H9 (cell line): ENCODE results near the gene SLFN5. TPM values are rescaled to one million over a fixed set of nuclear protein-coding genes. Genes with fewer than 3 reads are reported as not detected.
"Not testable (repeated sequence)": the region's sequence is repeated elsewhere in the genome, so short reads cannot be mapped to it uniquely, and the experiment has no call there.

Source experiments
- DNase-seq: peaks from one replicate; pipeline ENCODE4 v3.0.0-alpha.2; 2017
- H2AFZ ChIP-seq: one replicate; pipeline ENCODE4 v1.6.1; 2013; ENCODE audit warnings: mild to moderate bottlenecking, low read length, control low read depth, moderate library complexity
- H2AK5ac ChIP-seq: 2 replicates; pipeline ENCODE4 v1.6.1; 2013; ENCODE audit warnings: low read length, control low read depth, mixed read lengths; ENCODE audit not compliant: insufficient read length
- H2BK120ac ChIP-seq: one replicate; pipeline ENCODE4 v1.6.1; 2013; ENCODE audit warnings: low read depth, mild to moderate bottlenecking, low read length, control low read depth, inconsistent platforms; ENCODE audit not compliant: poor library complexity, severe bottlenecking
- H2BK12ac ChIP-seq: 2 replicates; pipeline ENCODE4 v1.6.1; 2013; ENCODE audit warnings: low read length, control low read depth, mixed read lengths, low read depth; ENCODE audit not compliant: insufficient read length
- H2BK15ac ChIP-seq: 2 replicates; pipeline ENCODE4 v1.6.1; 2013; ENCODE audit warnings: low read depth, low read length, control low read depth
- H2BK20ac ChIP-seq: one replicate; pipeline ENCODE4 v1.6.1; 2013; ENCODE audit warnings: low read depth, mild to moderate bottlenecking, low read length, control low read depth, inconsistent platforms; ENCODE audit not compliant: poor library complexity, severe bottlenecking
- H2BK5ac ChIP-seq: 2 replicates; pipeline ENCODE4 v1.6.1; 2013; ENCODE audit warnings: low read length, control low read depth, mixed read lengths; ENCODE audit not compliant: insufficient read length
- H3K14ac ChIP-seq: 2 replicates; pipeline ENCODE4 v1.6.1; 2013; ENCODE audit warnings: low read length, control low read depth; ENCODE audit not compliant: insufficient read depth
- H3K18ac ChIP-seq: 2 replicates; pipeline ENCODE4 v1.6.1; 2013; ENCODE audit warnings: low read depth, mild to moderate bottlenecking, mixed read lengths, low read length, control low read depth; ENCODE audit not compliant: insufficient read length
- H3K23ac ChIP-seq: 2 replicates; pipeline ENCODE4 v1.6.1; 2013; ENCODE audit warnings: low read length, control low read depth, mixed read lengths, low read depth; ENCODE audit not compliant: insufficient read length
- H3K23me2 ChIP-seq: 2 replicates; pipeline ENCODE4 v1.6.1; 2013; ENCODE audit warnings: low read depth, mild to moderate bottlenecking, mixed read lengths, low read length, control low read depth; ENCODE audit not compliant: insufficient read length, poor library complexity, severe bottlenecking
- H3K27ac ChIP-seq: 2 replicates; pipeline ENCODE4 v1.5.1; 2013; ENCODE audit warnings: low read length, control low read depth, mixed read lengths, low read depth; ENCODE audit not compliant: insufficient read length
- H3K27me3 ChIP-seq: 2 replicates; pipeline ENCODE4 v1.6.1; 2013; ENCODE audit warnings: low read length, control low read depth, inconsistent platforms; ENCODE audit not compliant: insufficient read depth
- H3K4ac ChIP-seq: 2 replicates; pipeline ENCODE4 v1.6.1; 2013; ENCODE audit warnings: low read depth, mild to moderate bottlenecking, control low read depth, inconsistent platforms, low read length, moderate library complexity
- H3K4me1 ChIP-seq: 2 replicates; pipeline ENCODE4 v1.6.1; 2013; ENCODE audit warnings: low read length, control low read depth, inconsistent platforms; ENCODE audit not compliant: insufficient read depth
- H3K4me2 ChIP-seq: 2 replicates; pipeline ENCODE4 v1.6.1; 2013; ENCODE audit warnings: low read length, control low read depth, mixed read lengths; ENCODE audit not compliant: insufficient read length, insufficient read depth
- H3K56ac ChIP-seq: 2 replicates; pipeline ENCODE4 v1.6.1; 2013; ENCODE audit warnings: low read depth, mild to moderate bottlenecking, mixed read lengths, low read length, control low read depth; ENCODE audit not compliant: insufficient read length
- H3K79me1 ChIP-seq: 2 replicates; pipeline ENCODE4 v1.6.1; 2013; ENCODE audit warnings: low read depth, mild to moderate bottlenecking, moderate library complexity, low read length, control low read depth, inconsistent platforms; ENCODE audit not compliant: insufficient read depth, poor library complexity, severe bottlenecking
- H3K79me2 ChIP-seq: 2 replicates; pipeline ENCODE4 v1.6.1; 2013; ENCODE audit warnings: low read length, control low read depth, inconsistent platforms; ENCODE audit not compliant: insufficient read depth
- H3K9ac ChIP-seq: 2 replicates; pipeline ENCODE4 v1.6.1; 2013; ENCODE audit warnings: low read length, control low read depth, mixed read lengths; ENCODE audit not compliant: insufficient read length; ENCODE audit errors: extremely low read depth
- H3K9me3 ChIP-seq: one replicate; pipeline ENCODE4 v1.6.1; 2013; ENCODE audit warnings: low read depth, low read length, inconsistent platforms; ENCODE audit not compliant: control insufficient read depth
- H3T11ph ChIP-seq: one replicate; pipeline ENCODE4 v1.6.1; 2013; ENCODE audit warnings: mild to moderate bottlenecking, low read length, control low read depth, inconsistent platforms
- H4K20me1 ChIP-seq: one replicate; pipeline ENCODE4 v1.6.1; 2013; ENCODE audit not compliant: control insufficient read depth, insufficient read length, insufficient read depth
- H4K5ac ChIP-seq: 2 replicates; pipeline ENCODE4 v1.6.1; 2013; ENCODE audit warnings: low read depth, mild to moderate bottlenecking, mixed read lengths, low read length, control low read depth; ENCODE audit not compliant: insufficient read length
- H4K8ac ChIP-seq: replicated peaks from 2 replicates; pipeline ENCODE4 v1.6.1; 2013; ENCODE audit warnings: low read length, control low read depth, mixed read lengths, low read depth; ENCODE audit not compliant: insufficient read length
- H4K91ac ChIP-seq: 2 replicates; pipeline ENCODE4 v1.6.1; 2013; ENCODE audit warnings: low read depth, mild to moderate bottlenecking, moderate library complexity, mixed read lengths, low read length, control low read depth; ENCODE audit not compliant: insufficient read length
- H3K27ac Mint-ChIP-seq, 3 experiments: 2 replicates in 2 of 3; 3 replicates in 1 of 3; pipeline ENCODE4 v1.8.0; 2020 to 2021; ENCODE audit warnings: mixed read lengths in 3 of 3, mild to moderate bottlenecking in 1 of 3, moderate library complexity in 1 of 3
- H3K27me3 Mint-ChIP-seq: 2 replicates; pipeline ENCODE4 v1.8.0; 2021; ENCODE audit warnings: low read depth, mild to moderate bottlenecking, moderate library complexity, mixed read lengths
- H3K36me3 Mint-ChIP-seq, 3 experiments: 2 replicates in 2 of 3; 3 replicates in 1 of 3; pipeline ENCODE4 v1.8.0; 2020 to 2021; ENCODE audit warnings: low read depth in 3 of 3, mixed read lengths in 3 of 3; ENCODE audit not compliant: insufficient read depth in 1 of 3
- H3K4me1 Mint-ChIP-seq, 2 experiments: 2 replicates each; pipeline ENCODE4 v1.8.0; 2020; ENCODE audit warnings: mixed read lengths in 2 of 2
- H3K4me3 Mint-ChIP-seq, 2 experiments: 2 replicates in 1 of 2; 3 replicates in 1 of 2; pipeline ENCODE4 v1.8.0; 2020 to 2021; ENCODE audit warnings: mild to moderate bottlenecking in 2 of 2, mixed read lengths in 2 of 2, moderate library complexity in 1 of 2
- H3K9me3 Mint-ChIP-seq, 2 experiments: 2 replicates in 1 of 2; 3 replicates in 1 of 2; pipeline ENCODE4 v1.8.0; 2020; ENCODE audit warnings: mild to moderate bottlenecking in 2 of 2, mixed read lengths in 2 of 2, moderate library complexity in 1 of 2
- WGBS: extraction: QIAGEN DNeasy Blood & Tissue Kit; methylation state at CpG from one replicate; pipeline ENCODE4 v1.1.7; 2013; ENCODE audit warnings: missing lambda C conversion rate, low lambda C conversion rate, mixed read lengths; ENCODE audit not compliant: insufficient read length; ENCODE audit errors: extremely low coverage; 5-methylcytosine and 5-hydroxymethylcytosine counted together
- total RNA-seq: library from RNA; stranded (reverse); gene quantifications from 2 replicates; pipeline ENCODE4 v1.2.1, GENCODE V29; 2021

SLFN5 gene
- total RNA-seq, 1 experiment from 2014 or later, result 2.9 TPM

- not testable (repeated sequence) for H3K79me1 ChIP-seq, H2BK5ac ChIP-seq, H3K27ac Mint-ChIP-seq, H2BK12ac ChIP-seq, H3K4ac ChIP-seq, H2BK20ac ChIP-seq, H4K20me1 ChIP-seq, H3K79me2 ChIP-seq, H3T11ph ChIP-seq, H2AFZ ChIP-seq, H4K8ac ChIP-seq, H2BK120ac ChIP-seq, H3K4me1 ChIP-seq, H4K5ac ChIP-seq, H4K91ac ChIP-seq, H3K4me2 ChIP-seq, H3K23me2 ChIP-seq, H3K27me3 Mint-ChIP-seq, H3K4me3 Mint-ChIP-seq, H2BK15ac ChIP-seq, H3K18ac ChIP-seq, H3K9me3 ChIP-seq, H3K27me3 ChIP-seq, H3K27ac ChIP-seq, H2AK5ac ChIP-seq, DNase-seq, H3K4me1 Mint-ChIP-seq, H3K9ac ChIP-seq, H3K14ac ChIP-seq, H3K23ac ChIP-seq, H3K56ac ChIP-seq
- H3K36me3 Mint-ChIP-seq, result peaks cover 8 to 12% (median 11%) of the 10 kb centered on the region in 3 experiments
- no CpG with 5 or more reads among the region's 31 CpGs for WGBS
- H3K9me3 Mint-ChIP-seq, result peaks cover 37 to 45% of the 10 kb centered on the region in 2 experiments
Measured at GRCh38 chr17:35195062-35195461, 47.8 kb upstream of the SLFN5 start.

GRCh38 chr17:35202582-35202981, 40.3 kb upstream of the SLFN5 start:
- not testable (repeated sequence) for H3K23ac ChIP-seq, DNase-seq, H4K91ac ChIP-seq, H2BK15ac ChIP-seq, H2BK12ac ChIP-seq, H3K36me3 Mint-ChIP-seq, H3K79me1 ChIP-seq, H3K27ac ChIP-seq, H3K4me1 ChIP-seq, H3K4me1 Mint-ChIP-seq, H3K18ac ChIP-seq, H2AFZ ChIP-seq, H3K4me3 Mint-ChIP-seq, H2AK5ac ChIP-seq, H3K4me2 ChIP-seq, H3K56ac ChIP-seq, H3K4ac ChIP-seq, H4K8ac ChIP-seq, H3K9ac ChIP-seq, H3K9me3 ChIP-seq, H3K14ac ChIP-seq, H4K5ac ChIP-seq, H3K27ac Mint-ChIP-seq, H2BK120ac ChIP-seq, H4K20me1 ChIP-seq, H3K23me2 ChIP-seq, H3K79me2 ChIP-seq, H2BK20ac ChIP-seq, H2BK5ac ChIP-seq, H3K27me3 ChIP-seq, H3T11ph ChIP-seq
- whole genome bisulfite sequencing, result no CpG with 5 or more reads among the region's 2 CpGs
- peaks cover 17% of the 10 kb centered on the region for H3K27me3 Mint-ChIP-seq
- H3K9me3 Mint-ChIP-seq, result peaks cover 43 to 50% of the 10 kb centered on the region in 2 experiments
